ENCODE data around the gene SAA2.
"Not testable (repeated sequence)": the region's sequence is repeated elsewhere in the genome, so short reads cannot be mapped to it uniquely, and the experiment has no call there.

The SAA2 gene

DNA sequence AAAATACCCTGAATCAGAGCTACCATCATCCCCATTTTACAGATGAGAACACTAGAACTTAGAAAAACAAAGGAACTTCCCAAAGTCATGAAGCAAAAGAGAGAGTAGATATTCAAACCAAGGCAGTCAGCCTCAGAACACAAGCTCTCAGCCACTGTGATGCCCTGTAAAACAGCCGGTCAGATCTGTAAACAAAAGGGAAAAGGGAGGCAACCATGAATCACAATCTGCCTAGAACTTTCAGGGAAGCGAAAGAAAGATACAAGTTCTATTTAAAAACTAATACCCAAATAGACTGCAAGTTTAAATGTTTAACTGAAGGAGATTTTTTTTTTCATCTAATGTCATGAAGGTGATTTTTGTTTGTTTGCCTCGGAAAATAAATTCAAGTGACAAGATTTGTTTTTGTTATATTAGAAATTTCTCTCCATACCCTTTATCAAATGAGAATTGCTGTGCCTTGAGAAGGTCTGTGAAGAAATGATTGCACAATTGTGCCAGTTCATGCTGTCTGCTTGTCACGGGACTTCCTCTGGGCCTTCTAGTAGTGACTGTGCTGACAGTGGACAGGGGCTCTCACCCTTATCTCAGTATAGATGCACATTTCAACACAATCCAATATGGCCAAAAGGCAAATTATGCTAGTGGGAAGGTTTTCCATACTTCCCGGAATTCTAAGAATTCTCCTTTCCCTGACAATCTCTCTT lies 29.2 kb upstream of the SAA2 start:
- no peak for TF ChIP-seq CTCF (IDR thresholded peaks at IDR 0.05)
- TF ChIP-seq ZFX (IDR thresholded peaks at IDR 0.05; ENCODE audit: borderline replicate concordance) = no peak

GRCh38 chr11:18271206-18271605 lies 22.7 kb upstream of the SAA2 start:
- no peak overlapping the region for H3K27ac ChIP-seq
- TF ChIP-seq CTCF (IDR thresholded peaks at IDR 0.05) (no peak), ZFX (IDR thresholded peaks at IDR 0.05; ENCODE audit: borderline replicate concordance) (no peak)

More for the DNA sequence above, 29.2 kb upstream of the SAA2 start:
- H3K27ac ChIP-seq = no peak overlapping the region

DNA sequence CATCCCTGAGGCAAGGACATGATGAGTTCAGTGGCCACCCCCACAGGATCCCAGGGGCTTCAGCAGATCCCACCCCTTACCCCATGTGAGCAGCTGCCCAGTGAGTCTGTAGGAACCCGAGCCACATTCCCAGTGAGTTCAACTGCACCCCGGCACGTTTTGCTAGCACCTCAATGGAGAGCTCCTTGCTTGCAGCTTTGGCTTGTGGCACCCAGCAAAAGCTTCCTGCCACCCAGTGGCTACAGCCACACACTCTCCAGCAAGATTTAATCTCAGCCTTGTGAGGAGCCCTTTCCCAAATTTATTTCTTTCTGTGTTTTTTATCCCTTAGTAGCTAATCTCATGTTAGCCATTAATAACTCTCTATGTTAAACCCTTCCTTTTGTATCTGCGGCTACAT lies 21.6 kb upstream of the SAA2 start:
- no peak overlapping the region for H3K27ac ChIP-seq
- no peak for TF ChIP-seq CTCF (IDR thresholded peaks at IDR 0.05)
- no peak for TF ChIP-seq ZFX (IDR thresholded peaks at IDR 0.05; ENCODE audit: borderline replicate concordance)

DNA sequence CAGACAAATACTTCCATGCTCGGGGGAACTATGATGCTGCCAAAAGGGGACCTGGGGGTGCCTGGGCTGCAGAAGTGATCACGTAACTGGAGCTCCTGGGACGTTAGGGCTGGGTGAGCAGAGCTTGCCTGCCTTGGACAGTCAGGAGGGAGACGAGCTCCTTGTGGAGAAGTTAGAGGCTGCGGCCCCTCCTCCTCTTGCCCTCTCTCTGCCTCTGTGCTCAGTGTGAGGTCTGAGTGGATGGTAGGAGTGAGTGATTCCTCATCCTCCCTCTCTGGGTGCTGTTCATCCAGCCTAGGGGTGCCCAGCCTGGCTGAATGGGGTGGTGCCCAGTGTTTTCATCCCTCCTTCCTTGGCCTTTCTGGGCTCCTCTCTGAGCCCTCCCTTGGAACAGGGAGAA lies 20.8 kb upstream of the SAA2 start:
- not testable (repeated sequence) for H3K27ac ChIP-seq

DNA sequence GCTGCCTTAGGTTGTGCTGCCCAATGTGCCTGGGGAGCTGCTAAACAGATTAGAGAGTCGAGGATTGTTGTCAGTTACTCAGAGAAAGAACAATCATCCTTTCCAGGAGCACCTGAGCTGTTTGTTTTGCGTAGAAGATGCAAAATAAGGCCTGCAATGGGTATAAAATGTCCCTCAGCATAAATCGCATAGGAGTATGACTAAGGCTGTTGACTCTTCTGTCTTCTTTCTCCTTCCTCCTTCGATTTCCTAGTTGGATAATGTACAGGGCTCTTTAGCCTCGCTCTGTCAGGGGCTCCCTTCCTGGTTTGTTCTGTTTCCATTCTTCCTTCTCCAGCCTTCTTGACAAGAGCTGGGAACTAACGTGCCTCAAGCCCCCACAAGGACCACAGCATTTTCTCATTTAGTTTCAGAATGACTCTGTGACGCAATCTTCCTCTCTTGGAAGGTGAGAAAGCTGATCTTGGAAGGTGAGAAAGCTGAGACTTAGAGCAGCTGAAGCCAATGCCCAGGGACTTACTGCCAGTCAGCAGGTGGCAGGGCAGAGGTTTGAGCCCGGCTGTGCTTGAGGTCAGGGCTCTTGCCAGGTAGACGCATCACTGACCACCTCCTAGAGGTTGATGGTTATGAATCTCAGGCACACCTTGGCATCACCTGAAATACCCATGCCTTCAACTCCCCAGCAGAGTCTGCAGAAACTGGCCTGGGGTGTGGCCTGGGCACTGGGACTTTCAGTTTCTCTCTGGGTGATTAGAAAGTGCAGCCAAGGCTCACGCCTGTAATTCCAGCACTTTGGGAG lies 19.1 kb upstream of the SAA2 start:
- H3K27ac ChIP-seq = not testable (repeated sequence)

DNA sequence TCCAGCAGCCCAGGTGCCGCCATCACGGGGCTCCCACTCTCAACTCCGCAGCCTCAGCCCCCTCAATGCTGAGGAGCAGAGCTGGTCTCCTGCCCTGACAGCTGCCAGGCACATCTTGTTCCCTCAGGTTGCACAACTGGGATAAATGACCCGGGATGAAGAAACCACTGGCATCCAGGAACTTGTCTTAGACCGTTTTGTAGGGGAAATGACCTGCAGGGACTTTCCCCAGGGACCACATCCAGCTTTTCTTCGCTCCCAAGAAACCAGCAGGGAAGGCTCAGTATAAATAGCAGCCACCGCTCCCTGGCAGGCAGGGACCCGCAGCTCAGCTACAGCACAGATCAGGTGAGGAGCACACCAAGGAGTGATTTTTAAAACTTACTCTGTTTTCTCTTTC lies 17.5 kb upstream of the SAA2 start, which contains the start of gene SAA1:
Gene SAA1 (plus strand): TSS at position 316 of the 400 bp plus-strand sequence. CDS start 624 bp downstream, outside the sequence.
- no peak for TF ChIP-seq ZFX (IDR thresholded peaks at IDR 0.05; ENCODE audit: borderline replicate concordance)
- TF ChIP-seq CTCF (IDR thresholded peaks at IDR 0.05) = no peak
- no peak within 1 kb of the TSS for H3K27ac ChIP-seq

DNA sequence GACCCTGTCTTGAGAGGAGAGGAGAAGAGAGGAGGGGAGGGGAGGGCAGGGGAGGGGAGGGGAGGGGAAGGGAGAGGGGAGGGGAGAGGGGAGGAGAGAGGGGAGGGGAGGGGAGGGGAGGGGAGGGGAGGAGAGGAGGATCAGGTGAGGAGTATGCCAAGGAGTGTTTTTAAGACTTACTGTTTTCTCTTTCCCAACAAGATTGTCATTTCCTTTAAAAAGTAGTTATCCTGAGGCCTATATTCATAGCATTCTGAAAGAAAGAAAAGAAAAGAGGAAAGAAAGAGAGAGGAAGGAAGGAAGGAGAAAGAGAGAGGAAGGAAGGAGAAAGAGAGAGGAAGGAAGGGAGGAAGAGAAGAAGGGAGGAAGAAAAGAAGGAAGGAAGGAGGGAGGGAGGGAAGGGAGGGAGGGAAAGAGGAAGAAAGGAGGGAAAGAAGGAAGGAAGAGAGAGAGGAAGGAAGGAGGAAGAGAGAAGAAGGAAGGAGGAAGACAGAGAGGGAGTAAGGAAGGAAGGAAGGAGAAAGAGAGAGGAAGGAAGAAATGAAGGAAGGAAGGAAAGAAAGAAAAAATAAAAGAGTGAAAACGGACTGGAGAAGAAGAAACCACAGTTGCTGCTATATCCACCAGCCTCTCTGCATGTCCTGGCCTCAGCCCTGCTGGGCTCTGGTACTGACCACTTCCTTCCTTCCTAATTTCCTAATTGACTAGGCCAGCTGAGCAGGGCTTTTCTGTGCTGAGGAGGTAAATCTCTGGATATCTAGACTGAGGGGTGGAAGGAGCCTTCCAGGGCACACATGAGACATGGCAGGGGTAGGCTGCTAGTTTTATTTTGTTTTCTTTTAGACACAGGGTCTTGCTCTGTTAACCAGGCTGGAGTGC lies 16.4 kb upstream of the SAA2 start:
- H3K27ac ChIP-seq = no peak overlapping the region
- TF ChIP-seq CTCF (IDR thresholded peaks at IDR 0.05) = no peak
- no peak for TF ChIP-seq ZFX (IDR thresholded peaks at IDR 0.05; ENCODE audit: borderline replicate concordance)

DNA sequence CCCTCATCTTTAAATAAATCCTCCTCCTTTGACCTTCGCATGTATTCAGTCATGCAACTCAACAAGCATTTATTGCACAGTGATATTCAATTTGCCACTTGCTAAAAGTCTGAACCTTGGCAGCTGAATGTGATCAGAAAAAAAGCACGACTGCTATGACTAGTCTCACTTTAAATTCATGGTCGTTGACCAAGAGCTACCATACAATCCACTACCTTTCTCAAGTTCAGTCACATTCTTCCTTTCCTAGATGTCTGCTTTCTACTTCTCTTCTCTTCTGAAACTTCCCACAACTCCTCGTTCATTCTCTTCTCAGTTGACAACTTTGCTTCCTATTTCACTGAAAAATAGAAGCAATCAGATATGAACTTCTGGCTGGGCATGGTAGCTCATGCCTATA lies 15.6 kb upstream of the SAA2 start:
- H3K27ac ChIP-seq = no peak overlapping the region
- TF ChIP-seq ZFX (IDR thresholded peaks at IDR 0.05; ENCODE audit: borderline replicate concordance) = no peak
- no peak for TF ChIP-seq CTCF (IDR thresholded peaks at IDR 0.05)

GRCh38 chr11:18262681-18263350 lies 14.3 kb upstream of the SAA2 start:
- not testable (repeated sequence) for H3K27ac ChIP-seq
